ENCODE measurements around the gene DCST2. TPM values are rescaled to one million over a fixed set of nuclear protein-coding genes. Genes with fewer than 3 reads are reported as not detected.
A peak's percentile ranks its signal among the peaks of the same experiment; 100 is the strongest.

The DCST2 gene
- total RNA-seq, 2 experiments from 2014 or later, result 0.18 to 0.40 TPM

DNA sequence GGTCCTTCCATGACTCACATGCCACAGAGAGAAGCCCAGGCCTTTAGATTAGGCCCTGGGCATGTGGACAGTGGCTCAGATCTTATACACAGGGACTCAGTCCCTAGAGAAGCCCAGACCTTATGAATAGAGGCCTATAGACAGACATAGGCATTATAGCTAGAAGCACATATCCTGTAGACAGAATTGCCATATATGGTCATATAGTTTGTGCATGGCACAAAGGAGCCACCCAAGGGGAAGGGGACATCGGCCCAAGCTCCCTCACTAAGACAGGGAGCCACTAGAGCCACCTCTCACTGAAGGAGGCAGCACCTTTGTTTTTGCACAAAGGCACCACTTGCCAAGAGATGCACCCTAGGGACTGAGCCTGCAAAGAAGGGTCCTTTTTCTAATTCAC, 42.8 kb upstream of the DCST2 start:
- Mint-ChIP-seq H3K27me3 (peaks cover 42% of the 10 kb centered on the region), H3K27ac (no peak overlapping the region), H3K9me3 (no peaks in the 10 kb centered on the region), H3K4me3 (no peak overlapping the region), H3K4me1 (peaks cover 57% of the 10 kb centered on the region), H3K36me3 (ENCODE audit: low read depth) (no peaks in the 10 kb centered on the region)
- CTCF ChIA-PET, result interaction anchor here (1.1 to 4.0 kb wide), 5 partner anchors 9 to 26 kb away, joined by 3 to 32 read pairs (median 5); partner anchors contain the start of gene ADAM15
- POLR2A ChIA-PET, result interaction anchor here (2.2 to 5.1 kb wide), 2 partner anchors 9 to 12 kb away, joined by 7 to 22 read pairs; partner anchors contain the start of gene EFNA4
- no peak for DNase-seq

- H3K4me1 Mint-ChIP-seq, result peaks cover 56% of the 10 kb centered on the region
- ChIA-PET CTCF (interaction anchor here (1.0 to 4.0 kb wide), 7 partner anchors 10 to 596 kb away, joined by 3 to 32 read pairs (median 4); partner anchors contain the start of gene ADAM15), POLR2A (interaction anchor here (0.7 to 2.2 kb wide), 2 partner anchors 10 to 13 kb away, joined by 3 to 7 read pairs; no protein-coding TSS in a partner anchor)
- peaks cover 37% of the 10 kb centered on the region for H3K27me3 Mint-ChIP-seq
- H3K36me3 Mint-ChIP-seq (ENCODE audit: low read depth), result no peaks in the 10 kb centered on the region
- DNase-seq, result no peak
- no peaks in the 10 kb centered on the region for H3K9me3 Mint-ChIP-seq
- H3K4me3 Mint-ChIP-seq, result no peak overlapping the region
- H3K27ac Mint-ChIP-seq, result no peak overlapping the region
Observed at GRCh38 chr1:155075535-155075934, 42.0 kb upstream of the DCST2 start.

DNA sequence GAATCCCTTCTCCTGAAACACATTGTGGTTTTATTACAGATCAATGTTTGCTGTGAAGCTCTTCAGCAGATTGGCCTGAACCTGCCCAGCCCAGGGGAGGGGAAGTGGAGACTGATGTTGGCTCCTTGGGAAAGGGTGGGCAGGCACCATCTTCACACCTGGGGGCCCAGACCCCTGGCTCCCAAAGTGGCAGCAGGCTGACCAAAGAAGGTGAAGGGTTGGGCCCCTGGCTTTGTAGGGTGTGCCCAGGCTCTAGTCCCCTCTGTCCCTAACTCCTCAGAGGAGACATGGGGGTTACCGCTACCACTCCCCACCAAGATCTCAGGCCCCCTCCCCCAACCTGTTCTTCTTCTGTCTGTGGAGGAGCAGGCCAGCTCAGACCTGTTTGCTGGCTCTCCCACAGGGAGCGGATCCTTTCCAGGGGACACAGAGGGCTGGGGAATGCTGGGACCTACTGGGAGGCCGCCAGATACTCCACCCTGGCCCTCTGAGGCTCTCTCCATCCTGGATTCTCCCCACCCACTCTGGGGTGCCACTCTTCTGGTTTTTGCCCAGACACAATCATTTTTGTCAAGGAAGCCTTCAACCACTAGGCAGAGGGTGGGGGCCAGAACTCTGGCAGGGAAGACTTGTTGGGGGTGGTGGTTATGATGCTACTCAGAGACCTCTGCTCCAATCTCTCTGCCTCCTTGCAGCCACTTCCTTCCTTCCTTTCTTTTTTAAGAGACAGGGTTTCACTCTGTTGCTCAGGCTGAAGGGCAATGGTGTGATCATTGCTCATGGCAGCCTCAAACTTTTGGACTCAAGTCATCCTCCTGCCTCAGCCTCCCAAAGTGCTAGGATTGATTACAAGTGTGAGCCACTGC, 40.0 kb upstream of the DCST2 start:
- no peak overlapping the region for H3K4me3 Mint-ChIP-seq
- H3K27me3 Mint-ChIP-seq, result peaks cover 23% of the 10 kb centered on the region
- DNase-seq, result peak; percentile 53
- peaks cover 4% of the 10 kb centered on the region for H3K36me3 Mint-ChIP-seq (ENCODE audit: low read depth)
- H3K4me1 Mint-ChIP-seq, result peaks cover 48% of the 10 kb centered on the region
- ChIA-PET CTCF (interaction anchor here (0.7 to 4.0 kb wide), 4 partner anchors 11 to 18 kb away, joined by 3 to 32 read pairs (median 4); no protein-coding TSS in a partner anchor), POLR2A (interaction anchor here (1.0 kb wide), 1 partner anchor 12 kb away, joined by 3 read pairs; no protein-coding TSS in a partner anchor)
- H3K27ac Mint-ChIP-seq, result peak overlapping the region; percentile 46
- no peaks in the 10 kb centered on the region for H3K9me3 Mint-ChIP-seq

GRCh38 chr1:155072531-155073289, 39.1 kb upstream of the DCST2 start:
- ChIA-PET POLR2A (interaction anchor here (0.9 to 1.0 kb wide), 2 partner anchors 11 to 12 kb away, joined by 3 read pairs; no protein-coding TSS in a partner anchor), CTCF (interaction anchor here (0.6 to 1.2 kb wide), 5 partner anchors 10 to 1097 kb away, joined by 3 to 5 read pairs (median 4); no protein-coding TSS in a partner anchor)
- Mint-ChIP-seq H3K4me3 (no peak overlapping the region), H3K36me3 (ENCODE audit: low read depth) (peaks cover 9% of the 10 kb centered on the region), H3K27me3 (peaks cover 16% of the 10 kb centered on the region), H3K9me3 (no peaks in the 10 kb centered on the region), H3K27ac (no peak overlapping the region), H3K4me1 (peaks cover 46% of the 10 kb centered on the region)
- DNase-seq, result no peak

DNA sequence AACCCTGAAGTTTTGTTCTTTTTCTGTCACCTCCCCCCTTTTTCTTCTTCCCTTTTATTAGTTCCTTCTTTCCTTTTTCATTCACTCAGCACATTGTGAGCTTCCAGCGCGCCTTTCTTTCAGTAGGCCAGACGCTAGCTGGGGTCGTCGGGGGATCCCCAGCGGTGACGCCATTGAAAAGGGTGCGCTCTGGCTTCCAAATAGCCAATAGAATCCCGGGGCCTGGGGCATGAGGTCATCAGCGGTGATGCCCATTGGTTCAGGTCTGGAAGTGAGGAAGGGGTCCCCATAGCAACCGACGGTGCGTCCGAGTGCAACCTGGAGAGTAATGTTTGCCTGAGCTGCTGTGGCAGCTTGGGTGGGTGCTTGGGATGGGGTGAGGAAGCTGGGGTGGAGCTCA, 38.1 kb upstream of the DCST2 start:
- POLR2A ChIA-PET, result interaction anchor here (0.9 to 1.0 kb wide), 2 partner anchors 10 to 78 kb away, joined by 3 read pairs; partner anchors contain the start of gene LENEP
- Mint-ChIP-seq H3K36me3 (ENCODE audit: low read depth) (peaks cover 13% of the 10 kb centered on the region), H3K9me3 (no peaks in the 10 kb centered on the region), H3K27ac (no peak overlapping the region), H3K4me1 (peaks cover 40% of the 10 kb centered on the region), H3K27me3 (peaks cover 10% of the 10 kb centered on the region), H3K4me3 (no peak overlapping the region)
- CTCF ChIA-PET, result interaction anchor here (0.8 to 1.7 kb wide), 3 partner anchors 10 to 13 kb away, joined by 3 to 4 read pairs (median 4); no protein-coding TSS in a partner anchor
- no peak for DNase-seq

DNA sequence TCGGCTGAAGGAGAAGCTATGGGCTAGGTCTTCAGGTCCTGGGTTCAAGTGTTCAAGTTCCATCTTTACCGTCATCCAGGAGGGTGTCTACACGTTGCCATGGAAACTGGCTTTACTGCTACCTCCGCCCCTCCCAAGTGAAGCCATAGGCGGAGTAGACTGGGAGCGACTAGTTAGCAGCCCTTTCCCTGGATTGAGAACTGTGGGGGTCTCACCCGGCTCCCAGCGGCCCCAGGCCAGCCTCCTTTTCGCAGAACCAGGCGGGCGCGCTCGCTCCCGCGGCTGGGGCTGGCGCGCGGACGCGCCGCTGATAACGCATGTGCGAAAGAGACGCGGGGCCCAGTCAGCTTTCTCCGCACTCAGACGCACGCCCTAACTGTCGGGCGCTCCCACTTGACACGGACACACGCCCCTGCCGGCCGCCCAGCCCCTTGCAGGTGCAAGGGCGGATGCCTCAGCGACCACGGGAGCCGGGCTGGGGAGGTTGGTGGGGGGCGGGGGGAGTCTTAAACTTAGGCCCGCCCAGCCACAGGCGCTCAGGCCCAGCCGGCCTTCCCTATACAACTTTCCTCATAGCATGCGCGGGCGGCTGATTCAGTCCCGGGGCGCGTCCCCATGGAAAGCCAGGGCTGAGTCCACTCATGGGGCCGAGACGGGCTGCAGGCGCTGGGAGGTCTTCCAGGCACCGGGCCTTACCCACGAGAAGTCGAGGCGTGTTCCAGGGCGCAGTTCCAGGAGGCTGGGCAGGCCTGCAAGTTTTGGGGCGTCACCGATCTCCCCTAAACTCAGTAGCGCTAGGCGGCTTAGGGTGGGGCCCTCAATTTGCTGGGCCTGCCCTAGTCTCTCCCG, 37.4 kb upstream of the DCST2 start:
- peak; percentile 77 for DNase-seq
- Mint-ChIP-seq H3K27ac (no peak overlapping the region), H3K4me1 (peaks cover 41% of the 10 kb centered on the region), H3K36me3 (ENCODE audit: low read depth) (peaks cover 13% of the 10 kb centered on the region), H3K4me3 (no peak overlapping the region), H3K9me3 (no peaks in the 10 kb centered on the region), H3K27me3 (peaks cover 10% of the 10 kb centered on the region)
- POLR2A ChIA-PET, result interaction anchor here (0.7 to 1.0 kb wide), 3 partner anchors 14 to 88 kb away, joined by 3 to 4 read pairs (median 4); partner anchors contain the start of genes FLAD1 and LENEP
- CTCF ChIA-PET, result interaction anchor here (0.8 to 2.1 kb wide), 6 partner anchors 9 to 408 kb away, joined by 3 to 14 read pairs (median 4); no protein-coding TSS in a partner anchor

GRCh38 chr1:155070158-155070621, 36.6 kb upstream of the DCST2 start:
- Mint-ChIP-seq H3K9me3 (no peaks in the 10 kb centered on the region), H3K36me3 (ENCODE audit: low read depth) (peaks cover 13% of the 10 kb centered on the region), H3K4me1 (peaks cover 37% of the 10 kb centered on the region), H3K27me3 (peaks cover 8% of the 10 kb centered on the region), H3K4me3 (no peak overlapping the region), H3K27ac (no peak overlapping the region)
- ChIA-PET POLR2A (interaction anchor here (0.7 to 1.0 kb wide), 2 partner anchors 15 to 87 kb away, joined by 4 read pairs; partner anchors contain the start of gene FLAD1), CTCF (interaction anchor here (0.8 to 2.1 kb wide), 5 partner anchors 9 to 407 kb away, joined by 3 to 14 read pairs (median 4); no protein-coding TSS in a partner anchor)
- no peak for DNase-seq

DNA sequence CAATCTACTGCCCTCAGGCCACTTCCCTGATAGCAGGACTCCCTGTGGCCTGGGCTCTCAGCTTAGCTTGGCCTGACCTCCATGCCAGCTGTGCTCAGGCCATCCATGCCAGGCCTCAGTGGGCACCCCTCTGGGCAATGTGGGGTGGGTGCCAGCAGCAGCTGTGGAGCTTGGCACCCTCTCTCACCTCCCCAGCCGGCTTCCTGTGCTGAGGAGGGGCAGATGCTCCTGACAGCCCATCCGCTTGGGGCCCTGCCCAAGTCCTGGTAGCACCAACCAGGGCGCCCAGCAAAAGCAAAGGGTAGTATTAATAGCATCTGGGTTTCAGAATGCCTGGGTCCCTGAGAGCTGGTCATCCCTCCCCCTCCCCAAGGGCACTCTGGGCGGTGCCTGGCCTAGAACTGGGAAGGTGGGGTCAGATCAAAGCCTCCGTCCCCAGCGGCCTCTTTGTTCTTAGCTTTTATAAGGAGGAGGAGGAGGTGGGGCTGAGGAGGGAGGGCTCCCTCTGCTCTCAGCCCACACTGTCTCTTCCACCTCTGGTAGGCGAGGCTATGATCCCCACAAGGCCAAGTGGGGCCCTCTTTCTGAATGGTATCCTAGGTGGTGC, 36.1 kb upstream of the DCST2 start:
- CTCF ChIA-PET, result interaction anchor here (1.2 to 2.1 kb wide), 2 partner anchors 22 to 407 kb away, joined by 4 to 8 read pairs; no protein-coding TSS in a partner anchor
- H3K4me3 Mint-ChIP-seq, result no peak overlapping the region
- H3K4me1 Mint-ChIP-seq, result peaks cover 41% of the 10 kb centered on the region
- H3K36me3 Mint-ChIP-seq (ENCODE audit: low read depth), result peaks cover 13% of the 10 kb centered on the region
- no peaks in the 10 kb centered on the region for H3K9me3 Mint-ChIP-seq
- no peak overlapping the region for H3K27ac Mint-ChIP-seq
- no peak for DNase-seq
- peaks cover 8% of the 10 kb centered on the region for H3K27me3 Mint-ChIP-seq
- POLR2A ChIA-PET, result no interaction called here

- Mint-ChIP-seq H3K9me3 (no peaks in the 10 kb centered on the region), H3K4me3 (no peak overlapping the region), H3K4me1 (peaks cover 38% of the 10 kb centered on the region), H3K27me3 (peaks cover 8% of the 10 kb centered on the region), H3K36me3 (ENCODE audit: low read depth) (peaks cover 13% of the 10 kb centered on the region), H3K27ac (no peak overlapping the region)
- ChIA-PET POLR2A (interaction anchor here (2.0 kb wide), 1 partner anchor 16 kb away, joined by 6 read pairs; no protein-coding TSS in a partner anchor), CTCF (interaction anchor here (1.2 to 12.1 kb wide), 2 partner anchors 16 to 51 kb away, joined by 3 to 121 read pairs; no protein-coding TSS in a partner anchor)
- no peak for DNase-seq
Observed at GRCh38 chr1:155068599-155068998, 35.0 kb upstream of the DCST2 start.

DNA sequence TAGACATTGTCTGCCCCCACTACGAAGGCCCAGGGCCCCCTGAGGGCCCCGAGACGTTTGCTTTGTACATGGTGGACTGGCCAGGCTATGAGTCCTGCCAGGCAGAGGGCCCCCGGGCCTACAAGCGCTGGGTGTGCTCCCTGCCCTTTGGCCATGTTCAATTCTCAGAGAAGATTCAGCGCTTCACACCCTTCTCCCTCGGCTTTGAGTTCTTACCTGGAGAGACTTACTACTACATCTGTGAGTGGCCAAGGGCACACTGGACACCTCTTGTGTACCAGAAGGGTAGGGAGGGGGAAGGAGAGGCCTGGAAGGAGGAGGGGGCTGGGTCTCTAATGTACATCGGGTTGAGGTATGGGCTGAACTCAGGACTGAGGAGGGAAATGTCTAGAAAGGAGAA, 33.2 kb upstream of the DCST2 start:
- no peaks in the 10 kb centered on the region for H3K9me3 Mint-ChIP-seq
- ChIA-PET POLR2A (interaction anchor here (1.1 to 2.0 kb wide), 3 partner anchors 12 to 18 kb away, joined by 3 to 6 read pairs (median 5); no protein-coding TSS in a partner anchor), CTCF (interaction anchor here (1.3 to 12.1 kb wide), 2 partner anchors 14 to 18 kb away, joined by 3 to 121 read pairs; no protein-coding TSS in a partner anchor)
- H3K27me3 Mint-ChIP-seq, result peaks cover 2% of the 10 kb centered on the region
- no peak for DNase-seq
- H3K27ac Mint-ChIP-seq, result no peak overlapping the region
- peaks cover 40% of the 10 kb centered on the region for H3K4me1 Mint-ChIP-seq
- no peak overlapping the region for H3K4me3 Mint-ChIP-seq
- H3K36me3 Mint-ChIP-seq (ENCODE audit: low read depth), result peaks cover 13% of the 10 kb centered on the region
